ENCODE data around the gene PSD. TPM values are rescaled to one million over a fixed set of nuclear protein-coding genes. Genes with fewer than 3 reads are reported as not detected.

PSD gene
- polyA plus RNA-seq, 1 experiment, result 1.8 TPM

DNA sequence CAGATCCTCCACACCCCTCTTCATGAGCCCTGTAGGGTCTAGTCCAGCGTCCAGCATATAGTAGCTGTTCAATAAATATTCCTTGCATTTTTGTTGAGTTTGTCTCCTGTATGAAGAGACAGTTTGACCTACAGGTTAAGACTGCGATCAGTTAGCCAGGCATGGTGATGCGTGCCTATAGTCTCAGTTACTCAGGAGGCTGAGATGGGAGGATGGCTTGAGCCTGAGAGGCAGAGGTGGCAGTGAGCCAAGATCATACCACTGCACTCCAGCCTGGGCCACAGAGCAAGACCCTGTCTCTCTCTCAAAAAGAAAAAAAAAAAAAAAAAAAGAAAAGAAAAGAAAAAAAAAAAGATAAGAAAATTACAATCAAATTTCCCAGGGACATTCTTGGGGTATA lies 18.9 kb upstream of the PSD start:
- POLR2A ChIA-PET, result no interaction called here
- TF ChIP-seq, protein P1, sequence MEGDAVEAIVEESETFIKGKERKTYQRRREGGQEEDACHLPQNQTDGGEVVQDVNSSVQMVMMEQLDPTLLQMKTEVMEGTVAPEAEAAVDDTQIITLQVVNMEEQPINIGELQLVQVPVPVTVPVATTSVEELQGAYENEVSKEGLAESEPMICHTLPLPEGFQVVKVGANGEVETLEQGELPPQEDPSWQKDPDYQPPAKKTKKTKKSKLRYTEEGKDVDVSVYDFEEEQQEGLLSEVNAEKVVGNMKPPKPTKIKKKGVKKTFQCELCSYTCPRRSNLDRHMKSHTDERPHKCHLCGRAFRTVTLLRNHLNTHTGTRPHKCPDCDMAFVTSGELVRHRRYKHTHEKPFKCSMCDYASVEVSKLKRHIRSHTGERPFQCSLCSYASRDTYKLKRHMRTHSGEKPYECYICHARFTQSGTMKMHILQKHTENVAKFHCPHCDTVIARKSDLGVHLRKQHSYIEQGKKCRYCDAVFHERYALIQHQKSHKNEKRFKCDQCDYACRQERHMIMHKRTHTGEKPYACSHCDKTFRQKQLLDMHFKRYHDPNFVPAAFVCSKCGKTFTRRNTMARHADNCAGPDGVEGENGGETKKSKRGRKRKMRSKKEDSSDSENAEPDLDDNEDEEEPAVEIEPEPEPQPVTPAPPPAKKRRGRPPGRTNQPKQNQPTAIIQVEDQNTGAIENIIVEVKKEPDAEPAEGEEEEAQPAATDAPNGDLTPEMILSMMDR (IDR thresholded peaks at IDR 0.05; ENCODE audit: insufficient read depth, low read depth, low read length), result no peak
- no peaks in the 10 kb centered on the region for H3K36me3 ChIP-seq (ENCODE audit: control insufficient read depth, insufficient read depth, low read length)
- H3K4me3 ChIP-seq (ENCODE audit: low read depth, low read length), result no peak overlapping the region
- DNase-seq (ENCODE audit: low read depth), result no peak
- no peaks in the 10 kb centered on the region; the same call in 1 of the 2 replicates for H3K27me3 ChIP-seq (ENCODE audit: control insufficient read depth, insufficient read depth, low read length)
- CTCF ChIA-PET, result no interaction called here

DNA sequence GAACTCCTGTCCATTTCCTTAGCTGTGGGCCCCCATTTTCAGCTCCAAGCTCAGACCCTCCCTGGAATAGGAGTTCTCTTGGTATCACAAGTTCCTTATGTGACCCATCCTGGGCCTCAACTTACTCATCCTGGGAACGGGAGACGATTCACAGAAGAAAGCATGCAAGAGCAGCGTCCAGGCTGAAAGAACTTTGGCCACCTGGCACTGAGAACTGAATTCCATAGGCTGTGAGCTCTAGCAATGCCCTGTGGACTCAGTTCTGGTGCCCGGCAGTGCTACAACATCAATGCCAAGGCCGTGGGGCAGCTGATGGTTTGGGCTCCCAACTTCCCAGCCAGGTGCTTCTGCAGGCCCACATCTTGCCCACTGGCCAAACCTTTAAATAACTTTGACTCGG lies 17.7 kb upstream of the PSD start:
- Histone ChIP-seq H3K27me3 (ENCODE audit: control insufficient read depth, insufficient read depth, low read length) (no peaks in the 10 kb centered on the region; the same call in 1 of the 2 replicates), H3K4me3 (ENCODE audit: low read depth, low read length) (no peak overlapping the region; the same call in 1 of the 2 replicates), H3K36me3 (ENCODE audit: control insufficient read depth, insufficient read depth, low read length) (no peaks in the 10 kb centered on the region)
- POLR2A ChIA-PET, result no interaction called here
- CTCF ChIA-PET, result interaction anchor here (0.8 to 2.2 kb wide), 7 partner anchors 14 to 205 kb away, joined by 3 to 17 read pairs (median 4); partner anchors contain the start of gene FBXL15
- no peak for DNase-seq (ENCODE audit: low read depth)
- TF ChIP-seq, protein P1 (IDR thresholded peaks at IDR 0.05; ENCODE audit: insufficient read depth, low read depth, low read length), result no peak

DNA sequence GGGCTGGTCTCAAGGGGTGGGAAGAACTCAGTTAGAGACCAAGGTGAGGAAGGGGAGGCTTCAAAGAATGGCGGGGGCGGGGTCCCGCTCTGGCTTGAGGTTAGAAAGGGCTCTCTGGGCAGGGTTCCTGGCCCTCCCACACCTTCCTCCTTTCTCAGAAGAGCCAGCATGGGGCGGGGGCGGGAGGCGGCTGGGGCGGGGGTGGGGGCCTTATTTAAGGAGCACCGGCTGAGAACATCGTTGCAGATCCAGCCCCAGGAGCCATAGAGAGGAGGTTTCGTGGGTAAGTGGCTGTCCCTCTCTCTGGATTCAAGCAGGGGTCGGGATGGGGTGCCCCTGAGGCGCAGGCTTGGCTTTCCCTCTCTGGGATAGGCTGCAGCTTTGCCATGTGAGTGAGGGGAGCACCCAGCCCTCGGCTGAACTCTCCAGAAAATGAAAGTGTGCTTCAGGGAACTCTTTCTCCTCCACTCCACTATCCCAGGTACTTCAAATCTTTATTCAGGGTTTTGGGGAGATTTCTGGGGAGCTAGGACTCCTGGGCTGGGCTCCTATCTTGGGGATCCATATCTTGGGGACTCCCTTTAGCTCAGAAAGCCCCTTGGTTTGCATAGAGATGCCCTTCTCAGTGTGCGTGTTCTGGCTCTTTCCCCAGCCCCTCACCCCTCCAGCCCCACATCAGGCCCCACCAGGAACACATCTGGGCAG lies 17.1 kb upstream of the PSD start:
- Histone ChIP-seq H3K4me3 (ENCODE audit: low read depth, low read length) (peak overlapping the region; percentile 9), H3K27me3 (ENCODE audit: control insufficient read depth, insufficient read depth, low read length) (no peaks in the 10 kb centered on the region; the same call in 1 of the 2 replicates), H3K36me3 (ENCODE audit: control insufficient read depth, insufficient read depth, low read length) (no peaks in the 10 kb centered on the region)
- POLR2A ChIA-PET, result no interaction called here
- CTCF ChIA-PET, result interaction anchor here (0.6 to 2.2 kb wide), 8 partner anchors 14 to 204 kb away, joined by 3 to 17 read pairs (median 4); partner anchors contain the start of gene FBXL15
- TF ChIP-seq, protein P1 (IDR thresholded peaks at IDR 0.05; ENCODE audit: insufficient read depth, low read depth, low read length), result no peak
- no peak for DNase-seq (ENCODE audit: low read depth)

DNA sequence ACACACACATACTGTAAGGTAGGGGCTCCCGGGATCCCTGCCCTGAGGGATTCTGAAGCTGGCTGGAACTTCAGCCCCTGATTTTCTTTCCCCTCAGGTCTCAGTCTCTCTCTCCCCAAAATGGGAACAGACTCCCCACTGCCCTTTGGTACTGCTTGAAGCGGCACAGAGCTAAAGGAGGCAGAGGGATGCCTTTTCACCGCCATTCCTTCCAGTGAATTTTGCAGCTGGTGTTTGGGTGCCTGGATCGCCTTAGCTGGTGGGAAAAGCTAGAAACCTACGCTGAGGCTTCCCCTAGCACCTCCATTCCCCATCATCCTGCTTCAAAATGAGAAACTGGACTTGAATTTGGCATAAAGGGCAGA lies 16.5 kb upstream of the PSD start:
- TF ChIP-seq, protein P1 (IDR thresholded peaks at IDR 0.05; ENCODE audit: insufficient read depth, low read depth, low read length), result no peak
- no peak for DNase-seq (ENCODE audit: low read depth)
- CTCF ChIA-PET, result interaction anchor here (0.6 to 2.2 kb wide), 8 partner anchors 11 to 1466 kb away, joined by 3 to 17 read pairs (median 4); partner anchors contain the start of gene FBXL15
- Histone ChIP-seq H3K4me3 (ENCODE audit: low read depth, low read length) (no peak overlapping the region), H3K27me3 (ENCODE audit: control insufficient read depth, insufficient read depth, low read length) (no peaks in the 10 kb centered on the region; the same call in 1 of the 2 replicates), H3K36me3 (ENCODE audit: control insufficient read depth, insufficient read depth, low read length) (no peaks in the 10 kb centered on the region)
- POLR2A ChIA-PET, result no interaction called here

DNA sequence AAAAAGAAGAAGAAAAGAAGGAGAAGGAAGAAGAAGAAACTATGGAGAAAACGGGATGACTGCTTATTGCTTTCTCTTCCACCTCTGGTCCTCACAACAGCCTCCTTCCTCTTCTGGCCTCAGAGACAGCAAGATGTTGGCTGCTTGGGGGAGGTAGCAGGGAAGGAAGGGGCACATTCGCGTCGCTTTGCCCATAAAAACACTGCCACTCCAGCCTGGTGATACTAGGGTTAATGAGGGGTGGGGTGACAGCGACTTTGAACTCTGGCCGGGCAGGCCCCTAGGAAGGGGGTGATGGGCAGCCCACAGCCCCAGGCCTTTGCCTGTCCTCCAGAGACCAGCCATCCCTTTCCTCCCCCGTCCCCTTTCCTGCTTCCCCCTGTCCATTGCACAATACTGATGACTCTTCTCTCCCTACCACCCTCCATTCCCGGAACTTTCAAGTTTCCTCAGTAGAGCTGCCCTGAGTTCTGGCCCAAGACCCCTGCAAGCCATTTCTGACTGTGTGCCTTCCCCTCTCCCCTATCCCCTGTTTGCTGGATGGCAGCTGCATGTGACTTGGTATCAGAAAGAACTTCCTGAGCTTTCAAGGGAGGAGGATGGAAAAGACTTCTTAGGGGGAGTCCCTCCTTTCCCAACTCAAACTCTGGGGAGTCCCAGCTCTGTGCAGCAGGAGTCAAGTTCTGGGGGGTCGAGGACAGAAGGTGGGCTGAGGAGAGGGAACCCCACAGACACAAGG lies 16.0 kb upstream of the PSD start:
- DNase-seq (ENCODE audit: low read depth), result no peak
- POLR2A ChIA-PET, result no interaction called here
- TF ChIP-seq, protein P1 (IDR thresholded peaks at IDR 0.05; ENCODE audit: insufficient read depth, low read depth, low read length), result no peak
- Histone ChIP-seq H3K4me3 (ENCODE audit: low read depth, low read length) (no peak overlapping the region), H3K27me3 (ENCODE audit: control insufficient read depth, insufficient read depth, low read length) (no peaks in the 10 kb centered on the region; the same call in 1 of the 2 replicates), H3K36me3 (ENCODE audit: control insufficient read depth, insufficient read depth, low read length) (no peaks in the 10 kb centered on the region; the same call in 1 of the 2 replicates)
- CTCF ChIA-PET, result interaction anchor here (0.6 to 3.2 kb wide), 10 partner anchors 12 to 1466 kb away, joined by 3 to 30 read pairs (median 4); partner anchors contain the start of gene FBXL15

Measured in BJ (cell line).